CD4-positive, alpha-beta memory T cell (primary cell): ENCODE measurements around the gene EPAS1. TPM values are rescaled to one million over a fixed set of nuclear protein-coding genes. Genes with fewer than 3 reads are reported as not detected.

Experiments used
- CTCF ChIA-PET: fragments of 350-600 bp; sonication (Branson Sonifier 250); formaldehyde crosslinking; loops from one replicate; lab custom pipeline; 2021; ENCODE audit warnings: inconsistent platforms; ENCODE audit not compliant: partially characterized antibody; lab: Charles Lee
- POLR2A ChIA-PET: fragments of 350-600 bp; sonication (Branson Sonifier 250); formaldehyde crosslinking; loops from one replicate; lab custom pipeline; 2021; ENCODE audit not compliant: partially characterized antibody; lab: Charles Lee
- DNase-seq, 5 donors: peaks; one replicate each; pipeline versions ENCODE4 v3.0.0 to v3.0.0-alpha.2; 2020 to 2022; ENCODE audit warnings: mixed read lengths in 1 of 5
- H3K27ac ChIP-seq: one replicate; pipeline ENCODE4 v1.7.0; 2013; ENCODE audit warnings: low read depth, low read length
- H3K27me3 ChIP-seq: 2 replicates; pipeline ENCODE4 v1.7.0; 2013; ENCODE audit warnings: mild to moderate bottlenecking, low read length, moderate library complexity; ENCODE audit not compliant: insufficient read depth
- H3K36me3 ChIP-seq: 2 replicates; pipeline ENCODE4 v1.7.0; 2013; ENCODE audit warnings: mild to moderate bottlenecking, low read length, moderate library complexity; ENCODE audit not compliant: insufficient read depth
- H3K4me1 ChIP-seq: 2 replicates; pipeline ENCODE4 v1.7.0; 2013; ENCODE audit warnings: mild to moderate bottlenecking, low read length, moderate library complexity; ENCODE audit not compliant: insufficient read depth
- H3K4me3 ChIP-seq, 2 donors: one replicate each; pipeline ENCODE4 v1.7.0; 2013; ENCODE audit warnings: low read length in 2 of 2, mild to moderate bottlenecking in 1 of 2
- H3K9me3 ChIP-seq, 2 donors: one replicate each; pipeline ENCODE4 v1.7.0; 2013; ENCODE audit warnings: low read length in 2 of 2, control low read depth in 1 of 2; ENCODE audit not compliant: control insufficient read depth in 1 of 2
- H3K27ac Mint-ChIP-seq, 7 donors: one replicate each; pipeline ENCODE4 v1.8.0; 2020 to 2021; ENCODE audit warnings: mixed read lengths in 7 of 7, mild to moderate bottlenecking in 6 of 7, inconsistent platforms in 3 of 7, moderate library complexity in 3 of 7
- H3K27me3 Mint-ChIP-seq, 2 donors: one replicate each; pipeline ENCODE4 v1.8.0; 2020 to 2021; ENCODE audit warnings: mixed read lengths in 2 of 2
- H3K36me3 Mint-ChIP-seq, 2 donors: one replicate each; pipeline ENCODE4 v1.8.0; 2020 to 2021; ENCODE audit warnings: mixed read lengths in 2 of 2, inconsistent platforms in 1 of 2, mild to moderate bottlenecking in 1 of 2
- H3K4me1 Mint-ChIP-seq, 4 donors: one replicate each; pipeline ENCODE4 v1.8.0; 2020 to 2021; ENCODE audit warnings: mixed read lengths in 4 of 4, mild to moderate bottlenecking in 1 of 4
- H3K4me3 Mint-ChIP-seq, 8 donors: one replicate each; pipeline ENCODE4 v1.8.0; 2020 to 2021; ENCODE audit warnings: mixed read lengths in 8 of 8, mild to moderate bottlenecking in 7 of 8, moderate library complexity in 6 of 8, inconsistent platforms in 3 of 8
- H3K9me3 Mint-ChIP-seq, 8 donors: one replicate each; pipeline ENCODE4 v1.8.0; 2020 to 2021; ENCODE audit warnings: mixed read lengths in 8 of 8, mild to moderate bottlenecking in 5 of 8, inconsistent platforms in 3 of 8, moderate library complexity in 1 of 8
- intact Hi-C: fragments of 100-400 bp; cut with micrococcal nuclease; formaldehyde crosslinking; loops from one replicate; pipeline ENCODE4 v1.15.1; 2023
- polyA plus RNA-seq, 2 donors: library from polyadenylated mRNA; unstranded; fragments of 300-500 nt; fragmentation: Illumina TruSeq; gene quantifications; one replicate each; pipeline ENCODE4 v1.2.3, GENCODE V29; 2021
- total RNA-seq, 2 experiments: library from RNA; stranded (reverse); gene quantifications; one replicate each; pipeline ENCODE4 v1.2.3, GENCODE V29; 2021

The EPAS1 gene
- total and polyA plus RNA-seq, 4 experiments from 2014 or later = 0.40 to 2.7 (median 2.3) TPM; not detected in 1

DNA sequence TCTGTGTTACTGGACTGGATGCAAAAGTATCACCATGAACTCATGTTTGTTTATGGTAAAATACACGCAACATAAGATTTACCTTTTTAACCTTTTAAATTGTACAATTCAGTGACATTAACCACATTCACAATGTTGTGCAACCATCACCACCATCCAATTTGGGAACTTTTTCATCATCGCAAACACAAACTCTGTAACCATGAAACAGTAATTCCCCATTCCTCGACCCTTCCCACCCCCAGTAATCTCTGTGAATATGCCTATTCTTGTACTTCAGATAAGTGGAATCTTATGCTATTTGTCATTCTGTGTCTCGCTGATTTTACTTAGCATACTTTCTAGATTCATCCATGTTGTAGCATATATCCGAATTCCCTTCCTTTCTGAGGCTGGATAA is 31.1 kb upstream of the EPAS1 start:
- no peaks in the 10 kb centered on the region for H3K36me3 Mint-ChIP-seq
- intact Hi-C loops = no loop called here
- H3K27ac Mint-ChIP-seq = no peak overlapping the region
- Histone ChIP-seq H3K27ac (no peak overlapping the region), H3K4me3 (no peak overlapping the region), H3K36me3 (no peaks in the 10 kb centered on the region), H3K4me1 (no peaks in the 10 kb centered on the region), H3K9me3 (no peaks in the 10 kb centered on the region), H3K27me3 (peaks cover 5% of the 10 kb centered on the region)
- ChIA-PET POLR2A (no interaction called here), CTCF (no interaction called here)
- peaks cover 3 to 14% (median 4%) of the 10 kb centered on the region in 4 donors for H3K4me1 Mint-ChIP-seq
- no peak overlapping the region for H3K4me3 Mint-ChIP-seq
- no peaks in the 10 kb centered on the region for H3K9me3 Mint-ChIP-seq
- H3K27me3 Mint-ChIP-seq = peaks cover 3 to 5% of the 10 kb centered on the region in 2 donors
- DNase-seq = no peak

DNA sequence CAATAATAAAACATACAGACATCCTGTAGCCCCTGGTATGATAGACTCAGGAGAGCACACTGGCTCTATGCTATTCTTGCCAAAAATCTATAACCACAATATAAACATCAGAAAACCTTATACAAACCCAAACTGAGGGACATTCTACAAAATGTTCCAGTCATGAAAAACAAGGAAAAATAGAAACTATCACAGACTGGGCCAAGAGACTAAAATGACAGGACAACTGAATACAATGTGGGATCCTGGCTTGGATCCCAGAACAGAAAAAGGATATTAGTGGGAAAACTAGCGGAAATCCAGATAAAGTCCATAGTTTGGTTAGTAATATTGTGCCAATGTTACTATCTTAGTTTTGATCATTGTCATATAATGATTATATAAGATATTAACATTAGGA is 29.6 kb upstream of the EPAS1 start:
- intact Hi-C loops = no loop called here
- CTCF ChIA-PET = no interaction called here

DNA sequence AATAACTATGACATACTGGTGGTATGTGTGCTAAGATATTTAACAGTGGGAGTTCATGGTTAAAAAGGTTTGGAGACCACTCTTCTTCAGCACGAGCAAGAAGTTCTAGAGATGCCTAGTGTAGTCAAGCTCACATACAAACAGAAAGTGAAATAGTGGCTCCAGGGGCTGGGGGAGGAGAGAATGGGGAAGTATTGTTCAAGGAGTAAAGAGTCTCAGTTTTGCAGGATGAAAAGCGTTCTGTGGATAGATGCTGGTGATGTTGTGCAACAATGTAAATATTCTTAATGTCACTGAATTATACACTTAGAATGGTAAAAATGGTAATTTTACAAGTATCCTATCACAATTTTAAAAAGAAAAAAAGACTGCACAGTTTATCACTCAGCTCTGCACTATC is 29.0 kb upstream of the EPAS1 start:
- Histone ChIP-seq H3K9me3 (no peaks in the 10 kb centered on the region), H3K27me3 (peaks cover 5% of the 10 kb centered on the region), H3K36me3 (no peaks in the 10 kb centered on the region), H3K27ac (no peak overlapping the region), H3K4me3 (no peak overlapping the region), H3K4me1 (no peaks in the 10 kb centered on the region)
- H3K27ac Mint-ChIP-seq = no peak overlapping the region
- H3K27me3 Mint-ChIP-seq = peaks cover 3 to 6% of the 10 kb centered on the region in 2 donors
- peaks cover 3 to 14% (median 4%) of the 10 kb centered on the region in 4 donors for H3K4me1 Mint-ChIP-seq
- intact Hi-C loops = no loop called here
- no peak for DNase-seq
- CTCF ChIA-PET = no interaction called here
- no peaks in the 10 kb centered on the region for H3K9me3 Mint-ChIP-seq
- POLR2A ChIA-PET = no interaction called here
- H3K4me3 Mint-ChIP-seq = peak overlapping the region in 1 of 8 donors; percentile 40
- H3K36me3 Mint-ChIP-seq = no peaks in the 10 kb centered on the region

More for the DNA sequence above, 29.6 kb upstream of the EPAS1 start:
- DNase-seq = no peak
- Histone ChIP-seq H3K9me3 (no peaks in the 10 kb centered on the region), H3K4me3 (no peak overlapping the region), H3K27ac (no peak overlapping the region), H3K4me1 (no peaks in the 10 kb centered on the region), H3K27me3 (peaks cover 5% of the 10 kb centered on the region), H3K36me3 (no peaks in the 10 kb centered on the region)
- Mint-ChIP-seq H3K9me3 (no peaks in the 10 kb centered on the region), H3K4me1 (peaks cover 3 to 14% (median 4%) of the 10 kb centered on the region in 4 donors), H3K4me3 (no peak overlapping the region), H3K27ac (no peak overlapping the region), H3K36me3 (no peaks in the 10 kb centered on the region), H3K27me3 (peaks cover 3 to 6% of the 10 kb centered on the region in 2 donors)
- POLR2A ChIA-PET = no interaction called here

DNA sequence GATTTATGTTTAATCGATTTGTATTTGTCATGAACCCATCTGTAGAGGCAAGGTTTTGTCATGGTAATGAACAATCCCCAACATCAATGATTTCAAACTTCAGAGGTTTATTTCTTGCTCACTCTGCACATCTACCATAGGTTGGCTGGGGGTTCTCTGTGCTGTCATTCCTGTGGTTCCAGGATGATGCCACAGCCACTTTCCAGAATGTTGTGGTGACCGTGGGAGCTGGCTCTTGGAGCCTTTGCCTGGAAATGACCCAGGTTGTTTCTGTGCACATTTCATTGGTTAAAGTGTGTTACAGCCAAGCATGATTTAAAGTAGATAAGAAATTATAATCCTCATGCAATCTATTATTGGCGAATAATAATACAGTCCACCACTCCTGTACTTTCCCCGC is 28.2 kb upstream of the EPAS1 start:
- DNase-seq = no peak
- Mint-ChIP-seq H3K4me3 (no peak overlapping the region), H3K9me3 (no peaks in the 10 kb centered on the region), H3K36me3 (no peaks in the 10 kb centered on the region), H3K27me3 (peaks cover 0 to 6% of the 10 kb centered on the region in 2 donors), H3K4me1 (peaks cover 3 to 14% (median 4%) of the 10 kb centered on the region in 4 donors), H3K27ac (no peak overlapping the region)
- Histone ChIP-seq H3K4me1 (no peaks in the 10 kb centered on the region), H3K27ac (no peak overlapping the region), H3K4me3 (no peak overlapping the region), H3K36me3 (no peaks in the 10 kb centered on the region), H3K27me3 (no peaks in the 10 kb centered on the region), H3K9me3 (no peaks in the 10 kb centered on the region)
- intact Hi-C loops = no loop called here
- POLR2A ChIA-PET = no interaction called here
- CTCF ChIA-PET = no interaction called here

DNA sequence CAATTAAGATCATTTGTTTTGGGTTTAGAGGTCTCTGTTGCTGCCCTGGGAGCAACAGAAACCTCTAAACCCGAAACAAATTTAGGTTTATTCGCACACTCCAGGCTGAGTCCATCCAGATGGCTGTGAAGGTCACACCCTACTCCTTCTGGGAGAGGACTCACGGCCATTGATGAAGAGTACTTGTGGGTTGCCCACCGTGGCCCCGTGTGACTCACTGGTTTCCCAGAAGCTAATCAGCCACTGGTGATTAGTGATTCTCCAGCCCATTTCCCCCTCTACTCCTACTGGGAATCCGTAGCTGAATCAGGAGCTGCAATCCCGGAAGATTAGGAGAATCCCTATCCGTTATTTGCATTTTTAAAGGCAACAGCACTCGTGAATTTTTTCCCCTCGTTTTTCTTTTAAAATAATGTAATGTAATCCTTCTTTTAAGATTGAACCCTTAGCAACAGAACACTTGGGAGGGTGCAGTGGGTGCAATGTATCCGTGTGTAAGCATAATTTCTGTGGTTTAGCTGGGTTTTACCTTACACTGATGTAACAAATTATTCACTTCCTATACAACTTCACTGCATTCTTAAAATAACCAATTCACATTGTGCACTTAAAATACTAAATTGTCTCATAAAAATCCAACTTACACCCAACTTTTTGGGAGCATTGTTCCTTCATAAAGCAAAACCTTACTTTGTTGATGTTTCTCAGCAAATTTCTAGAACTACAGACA is 27.5 kb upstream of the EPAS1 start:
- peaks cover 0 to 8% of the 10 kb centered on the region in 2 donors for H3K27me3 Mint-ChIP-seq
- intact Hi-C loops = no loop called here
- CTCF ChIA-PET = no interaction called here

DNA sequence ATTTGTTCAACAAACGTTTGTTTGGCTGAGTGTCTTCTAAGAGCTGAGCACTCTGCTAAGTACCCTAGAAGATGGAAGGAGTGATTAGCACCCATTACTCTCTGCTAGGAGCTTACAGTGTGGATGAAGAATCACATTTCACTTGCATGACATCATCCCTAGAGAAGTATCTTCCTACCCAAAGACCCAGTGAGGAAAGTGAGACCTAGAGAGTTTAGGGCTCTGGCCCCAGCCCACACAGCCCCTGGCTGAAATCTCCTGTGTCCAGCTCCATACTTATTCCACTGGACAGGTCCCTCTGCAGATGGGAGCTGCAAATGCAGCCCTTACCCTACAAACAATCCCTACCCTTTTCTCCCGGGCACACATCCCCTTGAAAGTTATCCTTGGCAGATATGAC is 26.8 kb upstream of the EPAS1 start:
- H3K4me3 Mint-ChIP-seq = no peak overlapping the region
- H3K36me3 Mint-ChIP-seq = peaks cover 0 to 3% of the 10 kb centered on the region in 2 donors
- H3K27me3 ChIP-seq = no peaks in the 10 kb centered on the region
- H3K4me3 ChIP-seq = no peak overlapping the region
- H3K27me3 Mint-ChIP-seq = peaks cover 2 to 7% of the 10 kb centered on the region in 2 donors
- H3K9me3 ChIP-seq = no peaks in the 10 kb centered on the region
- H3K36me3 ChIP-seq = no peaks in the 10 kb centered on the region
- no peak overlapping the region for H3K27ac Mint-ChIP-seq
- H3K27ac ChIP-seq = no peak overlapping the region
- DNase-seq = no peak
- intact Hi-C loops = no loop called here
- no peaks in the 10 kb centered on the region for H3K4me1 ChIP-seq
- peaks cover 3 to 14% (median 4%) of the 10 kb centered on the region in 4 donors for H3K4me1 Mint-ChIP-seq
- ChIA-PET POLR2A (no interaction called here), CTCF (no interaction called here)
- no peaks in the 10 kb centered on the region for H3K9me3 Mint-ChIP-seq

More for the DNA sequence above, 27.5 kb upstream of the EPAS1 start:
- no peaks in the 10 kb centered on the region for H3K27me3 ChIP-seq
- H3K4me1 Mint-ChIP-seq = peaks cover 3 to 14% (median 4%) of the 10 kb centered on the region in 4 donors
- no peak overlapping the region for H3K27ac ChIP-seq
- H3K36me3 Mint-ChIP-seq = no peaks in the 10 kb centered on the region
- DNase-seq = no peak
- no peaks in the 10 kb centered on the region for H3K36me3 ChIP-seq
- POLR2A ChIA-PET = no interaction called here
- no peaks in the 10 kb centered on the region for H3K9me3 Mint-ChIP-seq
- no peak overlapping the region for H3K4me3 Mint-ChIP-seq
- no peaks in the 10 kb centered on the region for H3K9me3 ChIP-seq
- H3K4me1 ChIP-seq = no peaks in the 10 kb centered on the region
- no peak overlapping the region for H3K4me3 ChIP-seq
- peak overlapping the region in 1 of 7 donors; percentile 22 for H3K27ac Mint-ChIP-seq

DNA sequence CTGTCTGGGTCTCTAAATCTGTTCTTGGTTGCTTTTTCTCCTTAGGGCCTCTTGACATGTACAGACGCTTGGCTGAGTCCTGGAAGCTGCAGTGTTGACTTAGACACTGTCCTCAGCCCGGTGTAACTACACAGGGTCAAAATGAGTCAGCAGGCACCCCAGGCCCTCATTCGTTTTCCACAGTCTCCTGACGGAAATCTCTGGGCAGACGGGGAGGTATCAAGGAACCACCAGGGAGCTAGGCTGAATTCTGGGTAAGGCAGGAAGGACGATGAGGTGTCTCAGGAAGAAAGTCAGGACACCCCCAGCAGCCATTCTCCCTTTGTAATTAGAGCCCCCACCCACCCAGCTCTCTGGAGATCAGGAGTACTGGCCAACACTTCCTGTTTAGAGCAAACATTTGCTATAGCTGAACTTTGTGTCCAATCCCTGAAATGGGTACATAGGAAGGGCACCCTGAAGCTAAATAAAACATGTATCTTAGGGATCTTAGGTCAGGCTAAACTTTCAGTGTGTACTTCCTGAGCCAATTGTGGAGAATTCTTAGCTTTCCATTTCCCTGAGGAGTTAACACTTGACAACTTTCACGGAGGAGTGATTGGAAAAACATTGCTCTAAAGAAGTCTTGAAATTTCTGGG is 23.9 kb upstream of the EPAS1 start:
- Mint-ChIP-seq H3K27ac (no peak overlapping the region), H3K4me3 (no peak overlapping the region), H3K36me3 (peaks cover 0 to 3% of the 10 kb centered on the region in 2 donors), H3K4me1 (peaks cover 0 to 10% (median 1%) of the 10 kb centered on the region in 4 donors), H3K9me3 (no peaks in the 10 kb centered on the region), H3K27me3 (peaks cover 21 to 23% of the 10 kb centered on the region in 2 donors)
- ChIA-PET CTCF (interaction anchor here (1.2 kb wide), 1 partner anchor 9 kb away, joined by 4 read pairs; no protein-coding TSS in a partner anchor), POLR2A (no interaction called here)
- no peak for DNase-seq
- Histone ChIP-seq H3K27ac (no peak overlapping the region), H3K36me3 (no peaks in the 10 kb centered on the region), H3K9me3 (no peaks in the 10 kb centered on the region), H3K4me1 (no peaks in the 10 kb centered on the region), H3K27me3 (no peaks in the 10 kb centered on the region), H3K4me3 (no peak overlapping the region)
- intact Hi-C loops = no loop called here
